ENCODE results near the gene SYCP2.

SYCP2 gene

GRCh38 chr20:59923514-59923913, 9.9 kb downstream of the SYCP2 start:
- Histone ChIP-seq H3F3A (ENCODE audit: insufficient read depth) (no peaks in the 10 kb centered on the region), H3K27ac (ENCODE audit: low read depth, low read length) (no peak overlapping the region), H3K79me2 (ENCODE audit: insufficient read depth, low read length) (no peaks in the 10 kb centered on the region), H3K4me3 (ENCODE audit: insufficient read depth, low read length, poor library complexity, severe bottlenecking) (no peak overlapping the region), H2AFZ (ENCODE audit: low read depth, low read length, severe bottlenecking) (no peak overlapping the region), H3K4me2 (ENCODE audit: low read depth, low read length, poor library complexity, severe bottlenecking) (no peak overlapping the region), H3K9me3 (ENCODE audit: insufficient read depth, low read length) (no peaks in the 10 kb centered on the region), H3K36me3 (ENCODE audit: low read length) (no peaks in the 10 kb centered on the region), H4K20me1 (ENCODE audit: low read depth, low read length) (no peaks in the 10 kb centered on the region), H3K9me2 (replicated peaks; ENCODE audit: insufficient read depth, low read length) (no peaks in the 10 kb centered on the region), H3K9ac (ENCODE audit: low read length) (no peak overlapping the region), H3K27me3 (ENCODE audit: low read length) (no peaks in the 10 kb centered on the region)
- TF ChIP-seq CTCF (IDR thresholded peaks at IDR 0.05; ENCODE audit: insufficient read depth, low read length, poor library complexity, severe bottlenecking) (no peak), EZH2phosphoT487 (conservative IDR thresholded peaks at IDR 0.05; ENCODE audit: low read length) (no peak)

GRCh38 chr20:59920944-59921343, 12.5 kb downstream of the SYCP2 start:
- no peaks in the 10 kb centered on the region for H3K79me2 ChIP-seq (ENCODE audit: insufficient read depth, low read length)
- H3K4me3 ChIP-seq (ENCODE audit: insufficient read depth, low read length, poor library complexity, severe bottlenecking): no peak overlapping the region
- no peak overlapping the region for H3K27ac ChIP-seq (ENCODE audit: low read depth, low read length)
- no peak overlapping the region for H3K4me2 ChIP-seq (ENCODE audit: low read depth, low read length, poor library complexity, severe bottlenecking)
- H2AFZ ChIP-seq (ENCODE audit: low read depth, low read length, severe bottlenecking): no peak overlapping the region
- H3K27me3 ChIP-seq (ENCODE audit: low read length): no peaks in the 10 kb centered on the region
- no peaks in the 10 kb centered on the region for H3K9me3 ChIP-seq (ENCODE audit: insufficient read depth, low read length)
- H3K9me2 ChIP-seq (replicated peaks; ENCODE audit: insufficient read depth, low read length): no peaks in the 10 kb centered on the region
- H3K9ac ChIP-seq (ENCODE audit: low read length): no peak overlapping the region
- H3F3A ChIP-seq (ENCODE audit: insufficient read depth): no peaks in the 10 kb centered on the region
- H4K20me1 ChIP-seq (ENCODE audit: low read depth, low read length): no peaks in the 10 kb centered on the region
- no peaks in the 10 kb centered on the region for H3K36me3 ChIP-seq (ENCODE audit: low read length)
- TF ChIP-seq CTCF (IDR thresholded peaks at IDR 0.05; ENCODE audit: insufficient read depth, low read length, poor library complexity, severe bottlenecking) (no peak), EZH2phosphoT487 (conservative IDR thresholded peaks at IDR 0.05; ENCODE audit: low read length) (no peak)

DNA sequence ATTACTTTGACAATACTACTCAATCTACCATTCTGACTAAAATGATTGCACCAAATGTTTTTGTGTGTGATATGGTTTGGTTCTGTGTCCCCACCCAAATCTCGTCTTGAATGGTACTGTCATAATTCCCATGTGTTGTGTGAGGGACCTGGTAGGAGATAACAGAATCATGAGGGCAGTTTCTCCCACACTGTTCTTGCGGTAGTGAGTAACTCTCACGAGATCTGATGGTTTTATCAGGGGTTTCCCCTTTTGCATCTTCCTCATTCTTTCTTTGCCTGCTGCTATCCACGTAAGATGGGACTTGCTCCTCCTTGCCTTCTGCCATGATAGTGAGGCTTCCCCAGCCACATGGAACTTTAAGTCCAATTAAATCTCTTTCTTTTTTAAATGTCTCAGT, 20.8 kb downstream of the SYCP2 start:
- no peaks in the 10 kb centered on the region for H3K9me2 ChIP-seq (replicated peaks; ENCODE audit: insufficient read depth, low read length)
- H4K20me1 ChIP-seq (ENCODE audit: low read depth, low read length): no peaks in the 10 kb centered on the region
- H3K9ac ChIP-seq (ENCODE audit: low read length): no peak overlapping the region
- no peak overlapping the region for H3K4me3 ChIP-seq (ENCODE audit: insufficient read depth, low read length, poor library complexity, severe bottlenecking)
- H3K79me2 ChIP-seq (ENCODE audit: insufficient read depth, low read length): no peaks in the 10 kb centered on the region
- no peak overlapping the region for H2AFZ ChIP-seq (ENCODE audit: low read depth, low read length, severe bottlenecking)
- H3K27me3 ChIP-seq (ENCODE audit: low read length): no peaks in the 10 kb centered on the region
- no peaks in the 10 kb centered on the region for H3K36me3 ChIP-seq (ENCODE audit: low read length)
- H3F3A ChIP-seq (ENCODE audit: insufficient read depth): no peaks in the 10 kb centered on the region
- no peak for TF ChIP-seq CTCF (IDR thresholded peaks at IDR 0.05; ENCODE audit: insufficient read depth, low read length, poor library complexity, severe bottlenecking)
- no peak for TF ChIP-seq EZH2phosphoT487 (conservative IDR thresholded peaks at IDR 0.05; ENCODE audit: low read length)
- no peaks in the 10 kb centered on the region for H3K9me3 ChIP-seq (ENCODE audit: insufficient read depth, low read length)
- no peak overlapping the region for H3K27ac ChIP-seq (ENCODE audit: low read depth, low read length)
- H3K4me2 ChIP-seq (ENCODE audit: low read depth, low read length, poor library complexity, severe bottlenecking): no peak overlapping the region

GRCh38 chr20:59911041-59911440, 22.4 kb downstream of the SYCP2 start:
- no peaks in the 10 kb centered on the region for H3F3A ChIP-seq (ENCODE audit: insufficient read depth)
- no peak overlapping the region for H2AFZ ChIP-seq (ENCODE audit: low read depth, low read length, severe bottlenecking)
- H3K27ac ChIP-seq (ENCODE audit: low read depth, low read length): no peak overlapping the region
- no peak overlapping the region for H3K9ac ChIP-seq (ENCODE audit: low read length)
- no peak overlapping the region for H3K4me3 ChIP-seq (ENCODE audit: insufficient read depth, low read length, poor library complexity, severe bottlenecking)
- H3K4me2 ChIP-seq (ENCODE audit: low read depth, low read length, poor library complexity, severe bottlenecking): no peak overlapping the region
- H3K9me2 ChIP-seq (replicated peaks; ENCODE audit: insufficient read depth, low read length): no peaks in the 10 kb centered on the region
- TF ChIP-seq EZH2phosphoT487 (conservative IDR thresholded peaks at IDR 0.05; ENCODE audit: low read length): no peak
- TF ChIP-seq CTCF (IDR thresholded peaks at IDR 0.05; ENCODE audit: insufficient read depth, low read length, poor library complexity, severe bottlenecking): no peak
- H4K20me1 ChIP-seq (ENCODE audit: low read depth, low read length): no peaks in the 10 kb centered on the region
- no peaks in the 10 kb centered on the region for H3K27me3 ChIP-seq (ENCODE audit: low read length)
- no peaks in the 10 kb centered on the region for H3K79me2 ChIP-seq (ENCODE audit: insufficient read depth, low read length)
- H3K9me3 ChIP-seq (ENCODE audit: insufficient read depth, low read length): no peaks in the 10 kb centered on the region
- H3K36me3 ChIP-seq (ENCODE audit: low read length): no peaks in the 10 kb centered on the region

Measured in SU-DHL-6 (cell line).